Esophagus (tissue), 2 donors: Measurements from ENCODE around the gene PTPN3. TPM values are rescaled to one million over a fixed set of nuclear protein-coding genes. Genes with fewer than 3 reads are reported as not detected.

ENCODE experiments used
- H3K27ac ChIP-seq, 2 donors: one replicate each; pipeline ENCODE4 v1.5.1; 2013; ENCODE audit warnings: low read depth in 2 of 2, mild to moderate bottlenecking in 2 of 2, inconsistent platforms in 1 of 2, low read length in 1 of 2, moderate library complexity in 1 of 2
- H3K27me3 ChIP-seq, 2 donors: one replicate each; pipeline ENCODE4 v1.6.1; 2013; ENCODE audit warnings: low read length in 2 of 2, control low read depth in 1 of 2, mild to moderate bottlenecking in 1 of 2; ENCODE audit not compliant: insufficient read depth in 2 of 2, control insufficient read depth in 1 of 2
- H3K36me3 ChIP-seq, 2 donors: one replicate each; pipeline ENCODE4 v1.6.1; 2013; ENCODE audit warnings: low read length in 1 of 2; ENCODE audit not compliant: control insufficient read depth in 2 of 2, insufficient read depth in 2 of 2
- H3K4me1 ChIP-seq, 2 donors: one replicate each; pipeline ENCODE4 v1.6.1; 2013; ENCODE audit warnings: low read length in 1 of 2; ENCODE audit not compliant: control insufficient read depth in 2 of 2, insufficient read depth in 2 of 2
- H3K4me3 ChIP-seq, 2 donors: one replicate each; pipeline ENCODE4 v1.5.1; 2013; ENCODE audit warnings: low read length in 2 of 2, mild to moderate bottlenecking in 2 of 2, low read depth in 1 of 2, moderate library complexity in 1 of 2
- H3K9me3 ChIP-seq, 2 donors: one replicate each; pipeline ENCODE4 v1.6.1; 2013; ENCODE audit warnings: mild to moderate bottlenecking in 2 of 2, low read depth in 1 of 2, low read length in 1 of 2, moderate library complexity in 1 of 2; ENCODE audit not compliant: control insufficient read depth in 2 of 2, insufficient read depth in 1 of 2
- WGBS, 2 donors: extraction: QIAGEN DNeasy Blood & Tissue Kit; methylation state at CpG; one replicate each; pipeline ENCODE4 v1.1.7; 2013; 5-methylcytosine and 5-hydroxymethylcytosine counted together
- polyA plus RNA-seq, 2 donors: library from polyadenylated mRNA; stranded (reverse); fragments of 200-250 nt; gene quantifications; one replicate each; pipeline ENCODE4 v1.2.3, GENCODE V29; 2013
- donor health status: healthy with polysubstance abuse.
- donor health status: Bipolar disorder and iron deficiency.

Gene PTPN3
- polyA plus RNA-seq, 2 donors, result 14.7 to 29.2 TPM

DNA sequence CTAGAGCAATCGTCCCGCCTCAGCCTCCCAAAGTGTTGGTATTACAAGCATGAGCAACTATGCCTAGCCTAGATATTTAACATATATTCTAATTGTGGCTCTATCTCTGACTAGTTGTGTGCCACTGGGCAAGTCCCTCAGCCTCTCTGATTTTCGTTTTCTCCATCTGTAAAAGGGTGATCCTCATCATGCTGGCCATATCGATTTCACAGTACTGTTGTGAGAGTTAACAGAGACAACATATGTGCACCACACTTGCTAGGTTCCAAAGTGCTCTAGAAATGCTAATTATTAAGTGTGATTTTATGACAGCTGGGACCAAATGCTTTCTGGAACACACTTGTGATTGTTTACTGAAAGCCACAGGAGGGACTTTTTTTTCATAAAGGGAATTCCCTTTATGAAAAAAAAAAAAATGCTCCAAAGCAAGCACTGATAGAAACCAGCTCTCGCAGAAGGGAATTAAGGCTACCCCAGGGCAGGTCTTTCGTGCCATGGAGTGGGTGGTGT lies 98.8 kb downstream of the PTPN3 start:
- H3K27me3 ChIP-seq, result no peaks in the 10 kb centered on the region
- no peaks in the 10 kb centered on the region for H3K9me3 ChIP-seq
- peaks cover 5 to 10% of the 10 kb centered on the region in 2 donors for H3K36me3 ChIP-seq
- no peaks in the 10 kb centered on the region for H3K4me1 ChIP-seq
- WGBS, 2 donors, result 82% methylated on average over 6 of the region's 6 CpGs
- H3K4me3 ChIP-seq, result no peak overlapping the region
- no peak overlapping the region for H3K27ac ChIP-seq

DNA sequence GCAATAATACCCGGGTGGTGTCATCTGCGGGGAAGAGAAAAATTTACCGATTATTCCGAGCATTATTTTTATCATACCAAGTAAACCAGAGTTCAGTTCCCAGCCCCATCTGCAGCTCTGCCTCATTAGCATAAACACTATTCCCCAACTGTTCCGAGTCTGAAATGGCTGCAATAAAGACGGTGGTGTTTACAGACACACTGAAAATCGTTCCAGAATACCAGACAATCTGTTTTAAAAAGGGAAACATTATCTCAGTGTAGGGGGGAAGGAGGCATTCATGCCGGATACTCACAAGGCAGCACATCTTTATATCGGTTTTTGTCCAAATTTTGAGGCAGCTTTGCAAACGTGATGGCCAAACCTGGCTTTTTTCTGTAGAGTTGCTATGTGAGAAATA lies 106.9 kb downstream of the PTPN3 start:
- H3K9me3 ChIP-seq, result no peaks in the 10 kb centered on the region
- no peaks in the 10 kb centered on the region for H3K4me1 ChIP-seq
- peaks cover 6 to 26% of the 10 kb centered on the region in 2 donors for H3K36me3 ChIP-seq
- H3K27me3 ChIP-seq, result no peaks in the 10 kb centered on the region
- no peak overlapping the region for H3K4me3 ChIP-seq
- H3K27ac ChIP-seq, result no peak overlapping the region
- WGBS, 2 donors, result 77% methylated on average over 10 of the region's 10 CpGs

DNA sequence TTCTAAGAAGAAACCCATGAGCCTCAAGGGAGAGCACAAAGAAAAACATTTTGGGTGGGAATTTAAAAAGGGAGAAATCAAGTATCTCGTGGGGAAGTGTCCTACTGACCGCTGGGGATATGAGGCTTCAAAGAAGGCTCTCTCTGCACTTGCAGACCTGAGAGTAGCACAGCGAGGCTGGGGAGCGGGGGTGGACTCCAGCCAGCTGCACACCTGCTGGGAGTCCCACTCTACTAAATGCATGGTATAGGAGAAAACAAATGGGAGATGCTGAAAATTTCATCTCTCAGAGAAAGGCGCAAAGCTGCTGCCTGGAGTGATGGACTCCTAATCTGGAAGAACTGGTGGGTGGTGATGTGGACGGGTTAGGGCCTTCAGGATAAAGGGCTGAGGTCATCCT lies 110.3 kb downstream of the PTPN3 start:
- no peaks in the 10 kb centered on the region for H3K4me1 ChIP-seq
- H3K9me3 ChIP-seq, result no peaks in the 10 kb centered on the region
- no peaks in the 10 kb centered on the region for H3K27me3 ChIP-seq
- H3K27ac ChIP-seq, result no peak overlapping the region
- peaks cover 17 to 41% of the 10 kb centered on the region in 2 donors for H3K36me3 ChIP-seq
- 75 to 88% methylated on average over 6 of the region's 6 CpGs for WGBS, 2 donors
- no peak overlapping the region for H3K4me3 ChIP-seq

DNA sequence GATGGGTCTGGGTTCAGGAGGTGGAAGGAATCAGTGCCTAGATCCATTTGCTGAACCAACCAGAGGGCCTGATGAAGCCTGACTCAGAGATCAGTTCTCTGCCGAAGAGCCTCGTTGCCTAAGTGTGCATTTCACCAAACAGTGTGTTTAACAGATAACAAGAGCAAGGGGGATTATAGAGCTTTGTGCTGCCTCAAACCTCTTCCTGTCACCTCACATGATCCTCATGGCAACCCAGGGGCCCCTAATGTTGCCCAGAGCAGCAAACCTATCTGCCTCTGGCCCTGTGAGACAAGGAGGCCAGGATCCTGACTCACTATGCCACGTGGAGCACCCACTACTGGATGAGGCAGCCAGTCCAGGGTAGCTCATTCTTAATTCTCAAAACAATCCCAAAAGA lies 110.9 kb downstream of the PTPN3 start:
- Histone ChIP-seq H3K4me1 (no peaks in the 10 kb centered on the region), H3K36me3 (peaks cover 17 to 45% of the 10 kb centered on the region in 2 donors), H3K27me3 (no peaks in the 10 kb centered on the region), H3K9me3 (no peaks in the 10 kb centered on the region), H3K27ac (no peak overlapping the region), H3K4me3 (no peak overlapping the region)
- 79 to 81% methylated on average over 3 of the region's 3 CpGs for WGBS, 2 donors

DNA sequence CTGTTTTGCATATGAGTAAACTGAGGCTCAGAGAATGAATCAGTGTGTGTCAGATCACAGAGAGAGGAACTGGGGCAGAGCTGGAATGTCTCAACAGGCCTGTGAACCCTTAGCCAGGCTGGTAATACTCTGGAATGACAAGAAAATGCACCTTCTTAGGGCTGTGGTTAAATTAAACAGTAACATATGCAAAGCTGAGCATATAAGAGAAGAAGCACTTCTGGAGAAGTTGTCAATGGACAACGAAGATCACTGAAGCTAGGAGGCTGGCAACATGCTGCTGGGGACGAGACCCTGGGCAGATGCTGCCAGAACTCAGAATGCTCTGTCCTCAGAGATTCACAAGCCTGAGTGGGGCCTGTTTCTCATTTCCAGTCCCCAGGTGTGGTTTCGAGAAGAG lies 112.6 kb downstream of the PTPN3 start:
- peaks cover 17 to 51% of the 10 kb centered on the region in 2 donors for H3K36me3 ChIP-seq
- no peaks in the 10 kb centered on the region for H3K4me1 ChIP-seq
- H3K27me3 ChIP-seq, result no peaks in the 10 kb centered on the region
- no peaks in the 10 kb centered on the region for H3K9me3 ChIP-seq
- no peak overlapping the region for H3K4me3 ChIP-seq
- WGBS, 2 donors, result 87 to 89% methylated on average over 3 of the region's 3 CpGs
- no peak overlapping the region for H3K27ac ChIP-seq

DNA sequence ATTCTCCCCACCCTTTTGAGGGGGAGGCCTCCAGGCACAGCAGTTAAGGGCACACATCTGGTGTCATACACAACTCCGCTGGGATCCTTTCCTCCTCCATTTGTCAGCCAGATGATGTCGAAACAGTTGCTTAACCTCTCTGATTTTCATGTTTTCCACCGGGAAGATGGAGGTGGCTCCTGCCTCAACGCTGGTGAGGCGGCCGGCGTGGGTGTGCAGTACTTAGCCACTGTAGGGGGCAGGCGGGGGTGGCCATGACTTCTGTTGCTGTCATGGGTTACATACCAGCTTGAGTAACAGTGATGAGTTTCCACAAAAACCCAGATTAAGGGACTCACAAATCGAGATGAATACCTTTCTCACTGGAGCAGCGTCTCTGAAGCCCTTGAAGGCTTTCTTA lies 114.2 kb downstream of the PTPN3 start:
- Histone ChIP-seq H3K27ac (no peak overlapping the region), H3K36me3 (peaks cover 21 to 47% of the 10 kb centered on the region in 2 donors), H3K4me3 (no peak overlapping the region), H3K27me3 (no peaks in the 10 kb centered on the region), H3K9me3 (no peaks in the 10 kb centered on the region), H3K4me1 (no peaks in the 10 kb centered on the region)
- 85 to 92% methylated on average over 10 of the region's 10 CpGs for WGBS, 2 donors

DNA sequence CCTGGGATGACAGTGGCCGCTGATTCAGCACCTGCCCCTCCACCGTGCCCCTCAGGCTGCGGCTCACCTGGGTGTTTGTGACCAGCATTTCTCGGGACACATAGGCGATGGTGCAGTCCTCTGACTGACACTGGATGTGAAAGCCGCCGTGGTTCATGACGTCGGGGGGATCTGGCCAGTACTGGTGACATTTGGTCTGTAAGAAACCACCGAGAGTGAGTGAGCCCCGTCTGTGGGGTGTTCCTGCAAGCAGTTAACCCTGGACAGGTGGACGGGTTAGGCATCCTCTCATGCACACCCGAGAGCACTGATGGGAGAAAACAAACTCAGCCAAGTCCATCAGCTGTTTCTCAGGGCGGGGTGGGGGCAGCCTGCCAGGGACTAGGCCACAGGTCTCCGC lies 114.8 kb downstream of the PTPN3 start:
- Histone ChIP-seq H3K9me3 (peaks cover 0 to 2% of the 10 kb centered on the region in 2 donors), H3K4me1 (no peaks in the 10 kb centered on the region), H3K27me3 (no peaks in the 10 kb centered on the region), H3K27ac (no peak overlapping the region), H3K36me3 (peaks cover 26 to 44% of the 10 kb centered on the region in 2 donors), H3K4me3 (no peak overlapping the region)
- 88 to 89% methylated on average over 15 of the region's 15 CpGs for WGBS, 2 donors

DNA sequence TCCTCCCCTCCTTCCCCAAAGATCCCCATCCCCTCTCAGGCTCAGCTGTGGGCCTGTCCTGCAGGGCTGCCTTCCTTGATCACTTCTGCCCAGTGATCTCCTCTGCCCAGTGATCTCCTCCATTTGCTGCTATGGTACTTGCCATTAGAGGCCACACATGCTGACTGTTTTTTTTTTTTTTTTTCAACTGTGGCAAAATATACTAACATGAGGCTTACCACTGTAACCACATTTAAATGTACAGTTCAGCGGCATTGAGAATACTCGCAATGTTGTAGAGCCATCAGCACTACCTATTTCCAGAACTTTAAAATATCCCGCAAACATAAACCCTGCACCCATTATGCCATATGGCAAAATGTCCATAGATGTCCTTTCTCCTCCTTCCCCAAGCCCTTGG lies 115.5 kb downstream of the PTPN3 start:
- no peak overlapping the region for H3K27ac ChIP-seq
- H3K4me1 ChIP-seq, result no peaks in the 10 kb centered on the region
- H3K36me3 ChIP-seq, result peaks cover 23 to 44% of the 10 kb centered on the region in 2 donors
- H3K27me3 ChIP-seq, result no peaks in the 10 kb centered on the region
- H3K4me3 ChIP-seq, result no peak overlapping the region
- peaks cover 0 to 2% of the 10 kb centered on the region in 2 donors for H3K9me3 ChIP-seq
- WGBS, 2 donors, result 90 to 94% methylated on average over 3 of the region's 3 CpGs

DNA sequence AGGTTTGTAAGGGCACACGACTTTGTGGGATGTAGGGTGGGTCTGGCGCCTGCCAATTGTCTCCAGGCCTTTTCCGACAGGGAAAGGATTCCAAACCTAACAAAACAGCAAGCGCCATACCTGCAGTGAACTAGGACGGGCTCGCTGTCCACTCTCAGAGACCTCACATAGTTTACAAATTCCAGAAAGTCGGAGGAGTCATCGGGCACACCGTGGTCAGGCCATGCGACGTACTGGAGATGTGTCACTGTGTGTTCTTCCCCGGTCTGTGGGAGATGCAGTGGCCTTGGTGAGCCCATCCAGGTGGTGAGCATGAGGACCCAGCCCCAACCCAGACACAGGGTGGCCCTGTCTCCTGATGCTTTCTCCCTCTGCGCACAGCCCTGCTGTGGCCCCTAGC lies 115.9 kb downstream of the PTPN3 start:
- 93 to 94% methylated on average over 13 of the region's 13 CpGs for WGBS, 2 donors
- Histone ChIP-seq H3K4me3 (no peak overlapping the region), H3K27ac (no peak overlapping the region), H3K9me3 (peaks cover 0 to 2% of the 10 kb centered on the region in 2 donors), H3K4me1 (no peaks in the 10 kb centered on the region), H3K36me3 (peaks cover 20 to 40% of the 10 kb centered on the region in 2 donors), H3K27me3 (no peaks in the 10 kb centered on the region)

DNA sequence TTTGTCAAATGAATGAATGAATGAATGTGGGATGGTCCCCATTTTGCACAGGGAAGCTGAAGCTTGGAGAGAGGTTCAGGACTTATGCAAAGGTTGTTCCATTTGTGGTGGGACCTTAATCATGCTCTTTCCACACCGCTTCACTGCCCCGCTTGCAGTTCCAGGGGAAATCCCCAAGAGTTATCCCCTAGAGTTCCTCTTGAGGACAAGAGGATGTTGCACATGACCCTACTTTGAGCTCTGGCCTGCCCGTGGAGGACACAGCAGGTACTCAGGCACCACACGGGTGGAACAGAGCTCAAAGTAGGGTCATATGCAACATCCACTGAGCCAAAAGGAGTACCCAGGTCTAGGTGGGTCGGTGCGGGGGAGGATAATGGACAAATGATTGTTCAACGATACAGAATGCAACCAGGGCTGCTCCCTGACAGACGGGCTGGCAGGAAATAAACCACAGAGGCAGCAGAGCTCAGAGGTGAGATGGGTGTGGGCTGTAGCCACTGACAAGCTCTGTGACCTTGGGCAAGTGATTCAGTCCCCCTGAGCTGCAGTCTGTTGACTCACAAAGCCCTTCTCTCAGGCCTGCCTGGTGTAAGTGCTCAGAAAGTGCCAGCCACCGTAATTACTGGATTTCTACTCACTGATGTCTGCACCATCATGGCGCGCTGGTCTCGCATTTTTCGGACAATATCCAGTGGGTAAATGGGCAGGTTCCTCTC lies 116.9 kb downstream of the PTPN3 start:
- Histone ChIP-seq H3K36me3 (peaks cover 20 to 30% of the 10 kb centered on the region in 2 donors), H3K4me1 (no peaks in the 10 kb centered on the region), H3K9me3 (peaks cover 0 to 2% of the 10 kb centered on the region in 2 donors), H3K27me3 (no peaks in the 10 kb centered on the region), H3K27ac (no peak overlapping the region), H3K4me3 (no peak overlapping the region)
- 79 to 81% methylated on average over 13 of the region's 13 CpGs for WGBS, 2 donors
